K562 (cell line): ENCODE measurements around the gene ZNF467. TPM values are rescaled to one million over a fixed set of nuclear protein-coding genes. Genes with fewer than 3 reads are reported as not detected.

ENCODE experiments used
- BRD4 ChIP-seq: fragments of 200-600 bp; sonication (generic); IDR thresholded peaks from 2 replicates; pipeline ENCODE4 v1.6.1; 2017; ENCODE audit warnings: inconsistent platforms
- CHD1 ChIP-seq: fragments of 200-600 bp; sonication (generic); IDR thresholded peaks from one replicate; pipeline ENCODE4 v1.6.1; 2012; ENCODE audit warnings: mild to moderate bottlenecking, moderate library complexity, low read length, inconsistent platforms
- CREB3L1 ChIP-seq: fragments of 450-650 bp; IDR thresholded peaks from 2 replicates; pipeline ENCODE4 v1.6.1; 2014; ENCODE audit warnings: low read depth, mild to moderate bottlenecking, moderate library complexity, borderline replicate concordance
- CXXC5 ChIP-seq: fragments of 250-450 bp; sonication (Bioruptor Pico); IDR thresholded peaks from 2 replicates; pipeline ENCODE4 v1.8.0; 2022; ENCODE audit warnings: inconsistent platforms, mild to moderate bottlenecking, moderate library complexity
- GABPA ChIP-seq: fragments of 200-800 bp; sonication (Bioruptor generic); conservative IDR thresholded peaks from 2 replicates; pipeline ENCODE4 v1.6.1; 2016; ENCODE audit warnings: low read depth, missing genetic modification characterization, missing compliant biosample characterization
- GTF2B ChIP-seq: IDR thresholded peaks from 2 replicates; pipeline ENCODE4 v1.6.1; 2011; ENCODE audit not compliant: insufficient read length; ENCODE audit errors: extremely low read depth
- MNT ChIP-seq, 2 experiments: fragments of 450-650 bp; conservative IDR thresholded peaks; 2 replicates each; pipeline ENCODE4 v1.6.1; 2017; ENCODE audit warnings: mild to moderate bottlenecking in 2 of 2, moderate library complexity in 2 of 2
- NBN ChIP-seq: fragments of 450-650 bp; IDR thresholded peaks from 2 replicates; pipeline ENCODE4 v1.6.1; 2016; ENCODE audit warnings: low read depth, mild to moderate bottlenecking
- NFE2 ChIP-seq: IDR thresholded peaks from 2 replicates; pipeline ENCODE4 v1.6.1; 2014; ENCODE audit warnings: antibody characterized with exemption, low read depth
- NFIC ChIP-seq: fragments of 450-650 bp; IDR thresholded peaks from 2 replicates; pipeline ENCODE4 v1.6.1; 2017; ENCODE audit warnings: mild to moderate bottlenecking, inconsistent platforms
- POLR2G ChIP-seq: fragments of 200-400 bp; formaldehyde crosslinking; IDR thresholded peaks from 2 replicates; pipeline ENCODE4 v1.6.1; 2017; ENCODE audit warnings: low read depth, mild to moderate bottlenecking, antibody characterized with exemption, low read length, moderate library complexity
- PRDM10 ChIP-seq: fragments of 450-650 bp; IDR thresholded peaks from 2 replicates; pipeline ENCODE4 v1.6.1; 2018; ENCODE audit not compliant: partially characterized antibody
- RBM22 ChIP-seq: fragments of 200-400 bp; formaldehyde crosslinking; IDR thresholded peaks from 2 replicates; pipeline ENCODE4 v1.6.1; 2018; ENCODE audit warnings: low read length, low read depth; ENCODE audit not compliant: poor library complexity, severe bottlenecking
- RNF219 ChIP-seq: fragments of 250-450 bp; sonication (Bioruptor Pico); IDR thresholded peaks from 2 replicates; pipeline ENCODE4 v1.5.0; 2022; ENCODE audit warnings: mild to moderate bottlenecking
- ZBED1 ChIP-seq: IDR thresholded peaks from 2 replicates; pipeline ENCODE4 v1.6.1; 2014
- ZC3H11A ChIP-seq: IDR thresholded peaks from 2 replicates; pipeline ENCODE4 v1.6.1; 2012; ENCODE audit warnings: low read depth, low read length, improper control_type of control experiment
- ZEB2 ChIP-seq: fragments of 450-650 bp; IDR thresholded peaks from 2 replicates; pipeline ENCODE4 v1.6.1; 2016
- ZNF23 ChIP-seq: fragments of 250-450 bp; sonication (Bioruptor Pico); IDR thresholded peaks from 2 replicates; pipeline ENCODE4 v1.4.0; 2020; ENCODE audit warnings: mild to moderate bottlenecking
- polyA plus RNA-seq, 8 experiments: library from polyadenylated mRNA; depleted of rRNA in 4 of 8; stranded (reverse) in 5 of 8; unstranded in 3 of 8; fragments of >200 nt; fragmentation: Nextera tagmentation in 2 of 8; fragmentation: Illumina TruSeq in 1 of 8; extraction: Ambion mirVana in 2 of 8; extraction: Trizol in 1 of 8; gene quantifications; 2 replicates each; pipeline versions ENCODE4 v1.2.1 to v1.2.3, GENCODE V29; 2011 to 2014; ENCODE audit warnings: inconsistent platforms in 1 of 8, missing spikeins in 1 of 8
- total RNA-seq, 7 experiments: library from RNA; depleted of rRNA in 6 of 7; stranded (reverse); fragments of >200 nt in 6 of 7; fragmentation: Illumina TruSeq in 2 of 7; extraction: Trizol in 2 of 7; gene quantifications; 2 replicates each; pipeline versions ENCODE4 v1.2.1 to v1.2.3, GENCODE V29; 2011 to 2021; ENCODE audit warnings: low replicate concordance in 1 of 7

The ZNF467 gene
- total and polyA plus RNA-seq, 9 of the 15 experiments (the other 6 are each of a cell fraction or from before 2014, with no cell fraction given) = 0.32 to 14.2 (median 1.7) TPM

- TF ChIP-seq RBM22 (no peak), NBN (peak; percentile 100), ZC3H11A (0 out of 2 replicates have a peak, but pooled peaks have one; percentile 56), POLR2G (peak; percentile 41; the same call in 1 of the 2 replicates), CHD1 (peak; percentile 70), GABPA (tag) (no peak), BRD4 (no peak), NFE2 (peak; percentile 63), CREB3L1 (peak; percentile 80; the same call in 1 of the 2 replicates), NFIC (peak; percentile 88), ZBED1 (peak; percentile 63; the same call in 1 of the 2 replicates), RNF219 (no peak), MNT (conservative IDR thresholded peaks at IDR 0.05) (peak; percentile 63 to 77), ZEB2 (peak; percentile 90), GTF2B (no peak), PRDM10 (peak; percentile 50), CXXC5 (CRISPR knock-in tag) (peak; percentile 61), ZNF23 (CRISPR knock-in tag) (0 out of 2 replicates have a peak, but pooled peaks have one; percentile 23)
Observed at GRCh38 chr7:149719050-149719899, 54.1 kb downstream of the ZNF467 start (continued).
